ENCODE data around the gene CDH16. TPM values are rescaled to one million over a fixed set of nuclear protein-coding genes. Genes with fewer than 3 reads are reported as not detected.
A peak's percentile ranks its signal among the peaks of the same experiment; 100 is the strongest.

Gene CDH16
- total and polyA plus RNA-seq, 8 donors, result not detected

DNA sequence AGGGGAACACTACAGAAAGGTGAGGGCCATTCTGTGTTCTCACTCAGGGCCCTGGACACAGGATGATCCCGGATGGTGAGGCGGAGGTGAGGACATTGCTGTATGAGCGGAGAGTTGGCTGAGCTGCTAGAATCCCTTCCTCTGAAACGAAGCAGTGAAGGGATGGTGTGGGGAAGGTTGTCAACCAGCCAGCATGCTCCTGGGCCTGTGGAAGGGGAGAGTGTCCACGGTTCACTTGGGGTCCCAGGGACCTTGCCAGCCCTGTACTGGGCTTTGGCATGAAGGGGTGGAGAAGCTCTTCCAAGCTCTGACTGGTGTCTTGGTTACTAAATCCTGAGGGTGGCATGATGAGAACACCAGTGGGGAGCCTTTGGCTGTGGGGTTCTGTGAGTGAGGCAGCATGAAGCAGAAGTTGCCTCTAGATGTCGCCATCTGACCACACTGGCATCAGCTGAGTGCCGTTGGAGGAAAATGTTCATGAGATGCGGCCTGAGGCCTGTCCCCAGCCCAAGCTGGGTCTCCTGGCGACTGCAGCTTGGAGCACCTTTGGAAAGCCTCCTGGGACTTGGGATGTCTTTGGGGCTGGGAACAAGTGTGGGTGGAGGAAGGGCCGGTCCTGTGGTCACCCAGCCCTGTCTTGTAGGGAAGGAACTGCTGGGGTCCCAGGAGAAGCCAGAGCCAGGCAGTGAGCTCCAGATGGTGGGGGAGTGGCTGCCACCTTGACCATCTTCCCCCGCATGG lies 23.6 kb downstream of the CDH16 start:
- DNase-seq, result peak in 3 of 6 donors; percentile 38 to 71 (median 51)
- intact Hi-C loops (cut with DNase I), result loop anchor here in 1 of 3 donors (10.0 kb wide), 1 partner anchor 250 kb away; no protein-coding TSS in a partner anchor
- no peak for FAIRE-seq
- 38 to 49% methylated on average over 11 of the region's 11 CpGs for WGBS, 2 donors
- no peak overlapping the region for H3K4me3 ChIP-seq
- TF ChIP-seq, protein P1, sequence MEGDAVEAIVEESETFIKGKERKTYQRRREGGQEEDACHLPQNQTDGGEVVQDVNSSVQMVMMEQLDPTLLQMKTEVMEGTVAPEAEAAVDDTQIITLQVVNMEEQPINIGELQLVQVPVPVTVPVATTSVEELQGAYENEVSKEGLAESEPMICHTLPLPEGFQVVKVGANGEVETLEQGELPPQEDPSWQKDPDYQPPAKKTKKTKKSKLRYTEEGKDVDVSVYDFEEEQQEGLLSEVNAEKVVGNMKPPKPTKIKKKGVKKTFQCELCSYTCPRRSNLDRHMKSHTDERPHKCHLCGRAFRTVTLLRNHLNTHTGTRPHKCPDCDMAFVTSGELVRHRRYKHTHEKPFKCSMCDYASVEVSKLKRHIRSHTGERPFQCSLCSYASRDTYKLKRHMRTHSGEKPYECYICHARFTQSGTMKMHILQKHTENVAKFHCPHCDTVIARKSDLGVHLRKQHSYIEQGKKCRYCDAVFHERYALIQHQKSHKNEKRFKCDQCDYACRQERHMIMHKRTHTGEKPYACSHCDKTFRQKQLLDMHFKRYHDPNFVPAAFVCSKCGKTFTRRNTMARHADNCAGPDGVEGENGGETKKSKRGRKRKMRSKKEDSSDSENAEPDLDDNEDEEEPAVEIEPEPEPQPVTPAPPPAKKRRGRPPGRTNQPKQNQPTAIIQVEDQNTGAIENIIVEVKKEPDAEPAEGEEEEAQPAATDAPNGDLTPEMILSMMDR (IDR thresholded peaks at IDR 0.05), result peak; percentile 36 to 56 (median 50)
- no peaks in the 10 kb centered on the region for H3K36me3 ChIP-seq
- H3K4me1 ChIP-seq, result peaks cover 0 to 10% (median 6%) of the 10 kb centered on the region in 3 donors
- peak; percentile 57 to 86 (median 86) for ATAC-seq
- H3K27me3 ChIP-seq, result no peaks in the 10 kb centered on the region
- H3K9me3 ChIP-seq, result no peaks in the 10 kb centered on the region
- no peak overlapping the region for H3K27ac ChIP-seq

DNA sequence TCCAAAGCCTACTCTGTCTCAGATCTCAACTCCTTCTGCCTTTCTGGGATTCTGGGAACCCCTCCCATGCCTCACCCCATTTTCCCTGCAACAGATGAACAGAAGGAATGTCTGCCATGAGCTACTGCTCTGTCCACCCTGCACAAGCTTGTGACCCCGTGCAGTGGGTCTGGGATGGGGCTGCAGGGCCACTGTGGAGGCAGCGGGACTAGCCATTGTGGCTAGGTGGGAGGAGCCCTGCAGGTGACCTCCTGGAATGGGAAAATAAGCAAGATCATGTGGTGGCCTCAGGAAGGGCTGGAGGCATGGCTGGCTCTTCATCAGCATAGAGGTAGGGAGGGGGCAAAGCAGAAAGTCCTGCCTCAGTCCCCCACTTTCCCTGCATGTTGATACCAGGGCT lies 24.6 kb downstream of the CDH16 start:
- Histone ChIP-seq H3K4me1 (no peaks in the 10 kb centered on the region), H3K27ac (no peak overlapping the region), H3K27me3 (no peaks in the 10 kb centered on the region), H3K36me3 (no peaks in the 10 kb centered on the region), H3K4me3 (no peak overlapping the region), H3K9me3 (no peaks in the 10 kb centered on the region)
- FAIRE-seq (no peak), ATAC-seq (no peak), DNase-seq (no peak)
- TF ChIP-seq, protein P1 (IDR thresholded peaks at IDR 0.05), result no peak
- 77 to 84% methylated on average over 2 of the region's 2 CpGs for WGBS, 2 donors
- intact Hi-C loops (cut with DNase I), result loop anchor here in 1 of 3 donors (10.0 kb wide), 1 partner anchor 251 kb away; no protein-coding TSS in a partner anchor

DNA sequence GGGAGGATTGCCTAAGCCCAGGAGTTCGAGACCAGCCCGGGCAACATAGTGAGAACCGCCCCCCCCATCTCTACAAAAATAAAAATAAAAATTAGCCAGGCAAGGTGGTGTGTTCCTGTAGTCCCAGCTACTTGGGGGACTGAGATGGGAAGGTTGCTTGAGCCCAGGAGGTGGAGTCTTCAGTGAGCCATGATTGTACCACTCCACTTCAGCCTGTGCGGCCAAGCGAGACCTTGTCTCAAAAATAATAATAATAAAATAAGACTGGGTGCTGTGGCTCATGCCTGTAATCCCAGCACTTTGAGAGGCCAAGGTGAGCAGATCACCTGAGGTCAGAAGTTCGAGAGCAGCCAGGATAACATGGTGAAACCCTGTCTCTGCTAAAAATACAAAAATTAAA lies 26.9 kb downstream of the CDH16 start:
- Histone ChIP-seq H3K36me3 (no peaks in the 10 kb centered on the region), H3K27ac (no peak overlapping the region), H3K9me3 (no peaks in the 10 kb centered on the region), H3K4me3 (no peak overlapping the region), H3K4me1 (no peaks in the 10 kb centered on the region), H3K27me3 (no peaks in the 10 kb centered on the region)
- intact Hi-C loops (cut with DNase I), result loop anchor here in 1 of 3 donors (10.0 kb wide), 1 partner anchor 253 kb away; no protein-coding TSS in a partner anchor
- FAIRE-seq, result no peak
- DNase-seq, result no peak
- ATAC-seq, result no peak
- 93 to 97% methylated on average over 6 of the region's 6 CpGs for WGBS, 2 donors
- TF ChIP-seq, protein P1 (IDR thresholded peaks at IDR 0.05), result no peak

DNA sequence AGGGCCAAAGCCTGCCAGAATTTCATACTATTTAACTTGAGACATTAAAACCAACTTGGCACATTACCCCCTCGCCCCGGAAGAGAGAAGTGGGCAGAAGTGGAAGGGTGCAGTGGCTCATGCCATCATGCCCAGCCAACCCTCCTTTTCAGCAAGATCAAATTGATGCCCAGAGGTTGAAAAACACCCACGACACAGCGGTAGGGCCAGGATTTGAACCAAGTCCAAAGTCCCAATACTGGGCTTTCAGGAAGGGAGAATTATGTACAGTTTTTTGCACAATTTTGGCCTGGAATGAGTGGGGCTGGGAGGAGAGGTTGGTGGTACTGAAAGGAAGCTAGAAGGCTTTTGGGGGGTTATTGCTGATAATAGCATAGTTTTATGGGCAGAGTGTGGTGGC lies 27.3 kb downstream of the CDH16 start:
- H3K36me3 ChIP-seq, result no peaks in the 10 kb centered on the region
- no peak for DNase-seq
- no peaks in the 10 kb centered on the region for H3K27me3 ChIP-seq
- FAIRE-seq, result no peak
- WGBS, 2 donors, result 82 to 83% methylated on average over 4 of the region's 4 CpGs
- no peak overlapping the region for H3K4me3 ChIP-seq
- intact Hi-C loops (cut with DNase I), result loop anchor here in 1 of 3 donors (10.0 kb wide), 1 partner anchor 253 kb away; no protein-coding TSS in a partner anchor
- H3K4me1 ChIP-seq, result no peaks in the 10 kb centered on the region
- no peak overlapping the region for H3K27ac ChIP-seq
- no peaks in the 10 kb centered on the region for H3K9me3 ChIP-seq
- no peak for ATAC-seq
- TF ChIP-seq, protein P1 (IDR thresholded peaks at IDR 0.05), result no peak

DNA sequence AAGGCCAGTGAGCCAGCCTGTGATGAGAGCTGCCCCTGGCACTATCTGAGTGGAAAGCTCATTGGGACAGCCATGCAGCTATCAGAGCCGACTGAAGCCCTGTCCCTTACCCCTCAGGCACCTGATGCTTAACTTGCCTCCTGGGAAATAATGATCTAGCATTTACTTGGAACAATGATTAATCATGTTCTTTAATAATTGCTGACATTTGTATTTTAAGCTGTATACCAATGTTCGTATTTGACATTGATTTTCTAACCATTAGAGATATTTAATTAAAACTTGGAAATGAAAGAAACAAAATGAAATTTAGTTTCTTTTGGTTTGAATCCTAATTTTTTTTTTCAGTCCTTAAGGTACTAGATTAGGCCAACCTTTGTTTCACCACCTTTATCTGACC lies 27.9 kb downstream of the CDH16 start:
- intact Hi-C loops (cut with DNase I), result loop anchor here in 1 of 3 donors (10.0 kb wide), 1 partner anchor 254 kb away; no protein-coding TSS in a partner anchor
- no peak for DNase-seq
- 59 to 66% methylated on average over 2 of the region's 2 CpGs for WGBS, 2 donors

More for the DNA sequence above, 27.9 kb downstream of the CDH16 start:
- H3K27me3 ChIP-seq, result no peaks in the 10 kb centered on the region
- no peaks in the 10 kb centered on the region for H3K9me3 ChIP-seq
- FAIRE-seq (no peak), ATAC-seq (no peak)
- peaks cover 0 to 1% (median 0%) of the 10 kb centered on the region in 3 donors for H3K36me3 ChIP-seq
- no peak overlapping the region for H3K27ac ChIP-seq
- no peak overlapping the region for H3K4me3 ChIP-seq
- TF ChIP-seq, protein P1 (IDR thresholded peaks at IDR 0.05), result no peak
- H3K4me1 ChIP-seq, result no peaks in the 10 kb centered on the region
